Astrocyte of the spinal cord (primary cell): ENCODE data around the gene FASTKD1.
A peak's percentile ranks its signal among the peaks of the same experiment; 100 is the strongest.
"Not testable (repeated sequence)": the region's sequence is repeated elsewhere in the genome, so short reads cannot be mapped to it uniquely, and the experiment has no call there.

Source experiments
- DNase-seq: peaks from one replicate; pipeline ENCODE4 v3.0.0; 2011; ENCODE audit warnings: low read depth, low spot score
- H3K4me3 ChIP-seq: 2 replicates; pipeline ENCODE4 v1.5.1; 2011; ENCODE audit warnings: low read depth, mild to moderate bottlenecking, low read length, moderate library complexity
- in situ Hi-C: cut with HindIII; loops from 2 replicates; pipeline ENCODE4 v1.10.0; 2017; ENCODE audit warnings: low sequenced_read_pairs
- TF ChIP-seq, protein P1 (sequence below): IDR thresholded peaks from 2 replicates; pipeline ENCODE4 v1.5.1; 2012; ENCODE audit warnings: low read depth, mild to moderate bottlenecking, low read length, inconsistent platforms

The FASTKD1 gene

DNA sequence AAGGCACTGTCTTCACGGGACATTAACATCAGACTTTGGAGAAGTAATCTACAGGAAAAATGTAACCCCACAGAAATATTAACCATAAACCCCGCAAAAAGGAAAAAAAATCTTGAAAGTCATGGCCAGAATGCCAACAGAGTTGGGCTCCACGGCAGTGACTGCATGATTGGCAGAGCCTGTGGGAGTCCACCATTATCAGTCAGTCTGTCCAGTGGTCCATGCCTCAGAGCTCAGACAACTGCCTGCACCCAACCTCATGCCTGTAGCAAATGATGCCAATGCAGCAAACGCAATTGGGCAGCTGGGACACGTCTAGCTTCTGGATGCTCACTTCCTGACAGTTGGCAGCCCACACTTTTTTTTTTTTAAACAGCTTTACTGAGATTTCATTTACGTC, 5.4 kb upstream of the FASTKD1 start:
- DNase-seq: no peak
- in situ Hi-C loops: no loop called here
- no peak overlapping the region for H3K4me3 ChIP-seq
- TF ChIP-seq, protein P1, sequence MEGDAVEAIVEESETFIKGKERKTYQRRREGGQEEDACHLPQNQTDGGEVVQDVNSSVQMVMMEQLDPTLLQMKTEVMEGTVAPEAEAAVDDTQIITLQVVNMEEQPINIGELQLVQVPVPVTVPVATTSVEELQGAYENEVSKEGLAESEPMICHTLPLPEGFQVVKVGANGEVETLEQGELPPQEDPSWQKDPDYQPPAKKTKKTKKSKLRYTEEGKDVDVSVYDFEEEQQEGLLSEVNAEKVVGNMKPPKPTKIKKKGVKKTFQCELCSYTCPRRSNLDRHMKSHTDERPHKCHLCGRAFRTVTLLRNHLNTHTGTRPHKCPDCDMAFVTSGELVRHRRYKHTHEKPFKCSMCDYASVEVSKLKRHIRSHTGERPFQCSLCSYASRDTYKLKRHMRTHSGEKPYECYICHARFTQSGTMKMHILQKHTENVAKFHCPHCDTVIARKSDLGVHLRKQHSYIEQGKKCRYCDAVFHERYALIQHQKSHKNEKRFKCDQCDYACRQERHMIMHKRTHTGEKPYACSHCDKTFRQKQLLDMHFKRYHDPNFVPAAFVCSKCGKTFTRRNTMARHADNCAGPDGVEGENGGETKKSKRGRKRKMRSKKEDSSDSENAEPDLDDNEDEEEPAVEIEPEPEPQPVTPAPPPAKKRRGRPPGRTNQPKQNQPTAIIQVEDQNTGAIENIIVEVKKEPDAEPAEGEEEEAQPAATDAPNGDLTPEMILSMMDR: no peak

DNA sequence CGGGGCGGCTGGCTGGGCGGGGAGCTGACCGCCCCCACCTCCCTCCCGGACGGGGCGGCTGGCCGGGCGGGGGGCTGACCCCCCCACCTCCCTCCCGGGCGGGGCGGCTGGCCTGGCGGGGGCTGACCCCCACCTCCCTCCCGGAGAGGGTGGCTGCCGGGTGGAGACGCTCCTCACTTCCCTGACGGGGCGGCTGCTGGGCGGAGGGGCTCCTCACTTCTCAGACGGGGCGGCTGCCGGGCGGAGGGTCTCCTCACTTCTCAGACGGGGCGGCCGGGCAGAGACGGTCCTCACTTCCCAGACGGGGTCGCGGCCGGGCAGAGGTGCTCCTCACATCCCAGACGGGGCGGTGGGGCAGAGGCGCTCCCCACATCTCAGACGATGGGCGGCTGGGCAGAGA, 1.6 kb upstream of the FASTKD1 start:
- DNase-seq, H3K4me3 ChIP-seq, in situ Hi-C loops: not testable (repeated sequence)

DNA sequence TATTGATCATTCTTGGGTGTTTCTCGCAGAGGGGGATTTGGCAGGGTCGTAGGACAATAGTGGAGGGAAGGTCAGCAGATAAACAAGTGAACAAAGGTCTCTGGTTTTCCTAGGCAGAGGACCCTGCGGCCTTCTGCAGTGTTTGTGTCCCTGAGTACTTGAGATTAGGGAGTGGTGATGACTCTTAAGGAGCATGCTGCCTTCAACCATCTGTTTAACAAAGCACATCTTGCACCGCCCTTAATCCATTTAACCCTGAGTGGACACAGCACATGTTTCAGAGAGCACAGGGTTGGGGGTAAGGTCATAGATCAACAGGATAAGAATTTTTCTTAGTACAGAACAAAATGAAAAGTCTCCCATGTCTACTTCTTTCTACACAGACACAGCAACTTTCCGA, 874 bp upstream of the FASTKD1 start:
- in situ Hi-C loops: not testable (repeated sequence)

DNA sequence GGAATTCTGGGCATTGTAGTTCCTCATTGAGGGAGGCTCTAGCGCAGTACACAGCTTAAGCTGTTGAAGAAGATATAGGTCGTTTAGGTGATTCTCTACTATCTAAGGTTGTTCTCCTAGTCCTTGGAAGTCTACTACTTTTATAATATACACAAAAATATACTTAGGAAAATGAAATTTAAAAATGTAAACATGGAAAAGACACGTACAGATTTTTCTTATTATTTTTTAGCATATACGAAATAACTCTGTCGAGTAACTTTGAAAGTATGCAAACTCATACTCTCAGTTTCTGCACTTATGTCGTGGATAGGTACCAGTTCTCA, 272 bp upstream of the FASTKD1 start:
- in situ Hi-C loops: no loop called here
- no peak for DNase-seq
- TF ChIP-seq, protein P1: no peak
- peak overlapping the region; percentile 72 for H3K4me3 ChIP-seq

More for the DNA sequence above, 874 bp upstream of the FASTKD1 start:
- not testable (repeated sequence) for H3K4me3 ChIP-seq, DNase-seq

DNA sequence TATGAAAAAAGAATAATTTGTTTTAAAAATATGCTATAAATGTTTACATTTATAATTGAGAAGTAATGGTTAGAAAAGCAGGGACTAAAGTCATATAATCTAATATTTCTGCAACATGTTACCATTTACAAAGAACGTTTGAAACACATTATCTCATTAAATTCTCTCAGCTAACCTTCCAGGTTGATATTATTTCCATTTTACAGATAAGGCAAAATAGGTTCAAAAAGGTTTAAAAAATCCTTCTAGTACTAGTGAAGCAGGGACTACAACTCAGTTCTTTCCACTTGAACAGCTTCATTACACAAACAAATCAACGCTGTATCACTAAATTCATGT, 875 bp downstream of the FASTKD1 start:
- DNase-seq: peak; percentile 9
- in situ Hi-C loops: no loop called here
- TF ChIP-seq, protein P1: no peak
- H3K4me3 ChIP-seq: peak overlapping the region; percentile 72

DNA sequence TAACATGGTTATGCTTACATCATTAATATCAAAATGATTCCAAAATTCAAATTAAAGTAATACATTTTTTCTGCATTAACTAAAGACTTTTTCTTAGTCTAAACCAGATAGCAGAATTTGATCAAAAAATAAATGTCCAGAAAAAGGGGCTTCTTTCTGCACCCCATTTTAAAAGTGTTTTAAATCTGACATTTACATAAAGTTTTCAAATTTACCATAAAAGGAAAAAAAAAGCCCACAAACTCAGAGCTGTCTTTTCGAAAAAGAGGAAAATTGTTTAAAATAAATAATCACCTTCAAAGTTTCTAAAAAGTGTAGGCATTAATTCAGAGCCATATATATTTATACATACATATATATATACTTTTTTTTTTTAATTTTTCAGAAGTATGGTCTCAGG, 1.5 kb downstream of the FASTKD1 start:
- TF ChIP-seq, protein P1: no peak
- H3K4me3 ChIP-seq: no peak overlapping the region
- DNase-seq: no peak
- in situ Hi-C loops: no loop called here

DNA sequence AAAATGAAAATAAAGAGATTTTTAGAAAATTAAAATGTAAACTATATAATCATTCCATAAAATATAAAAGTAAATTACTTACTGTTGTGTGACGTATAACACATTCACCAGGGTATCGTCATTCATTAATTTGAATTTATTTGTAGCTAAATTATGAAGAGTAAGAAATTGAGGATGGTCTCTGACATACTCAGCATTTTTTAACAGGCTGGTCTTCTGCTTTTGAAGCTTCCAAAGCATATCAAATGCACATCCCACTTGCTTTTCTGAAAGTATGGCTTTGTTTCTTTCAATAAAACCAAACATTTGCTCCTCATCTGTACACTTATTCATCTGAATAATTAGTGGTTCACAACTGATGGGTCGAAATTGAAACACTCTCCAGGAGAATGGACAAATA, 2.1 kb downstream of the FASTKD1 start:
- in situ Hi-C loops: no loop called here

DNA sequence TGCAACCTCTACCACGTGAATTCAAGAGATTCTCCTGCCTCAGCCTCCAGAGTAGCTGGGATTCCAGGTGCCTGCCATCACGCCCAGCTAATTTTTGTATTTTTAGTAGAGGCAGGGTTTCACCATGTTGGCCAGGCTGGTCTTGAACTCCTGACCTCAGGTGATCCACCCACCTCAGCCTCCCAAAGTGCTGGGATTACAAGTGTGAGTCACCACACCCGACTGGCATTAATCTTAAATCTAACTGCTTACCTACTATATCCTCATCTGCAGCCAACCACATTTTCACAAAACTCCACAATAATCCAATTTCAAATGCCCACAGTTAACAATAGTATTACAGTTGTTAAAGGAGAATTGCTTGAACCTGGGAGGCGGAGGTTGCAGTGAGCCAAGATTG, 2.9 kb downstream of the FASTKD1 start:
- DNase-seq, in situ Hi-C loops, H3K4me3 ChIP-seq: not testable (repeated sequence)

More for the DNA sequence above, 2.1 kb downstream of the FASTKD1 start:
- TF ChIP-seq, protein P1: no peak
- H3K4me3 ChIP-seq: no peak overlapping the region
- no peak for DNase-seq
